Duodenal mucosa (tissue), 2 donors: ENCODE results near the gene LRRTM4.

ENCODE experiments used
- H3K27ac ChIP-seq: one replicate; pipeline ENCODE4 v1.7.0; 2013; ENCODE audit warnings: low read depth, low read length
- H3K27me3 ChIP-seq, 2 donors: one replicate each; pipeline ENCODE4 v1.7.0; 2013; ENCODE audit warnings: low read length in 2 of 2, control low read depth in 1 of 2; ENCODE audit not compliant: insufficient read depth in 2 of 2, control insufficient read depth in 1 of 2
- H3K36me3 ChIP-seq, 2 donors: one replicate each; pipeline ENCODE4 v1.7.0; 2013; ENCODE audit warnings: low read length in 2 of 2, control low read depth in 1 of 2; ENCODE audit not compliant: insufficient read depth in 2 of 2, control insufficient read depth in 1 of 2
- H3K4me1 ChIP-seq, 2 donors: one replicate each; pipeline ENCODE4 v1.7.0; 2013; ENCODE audit warnings: low read length in 2 of 2, control low read depth in 1 of 2; ENCODE audit not compliant: insufficient read depth in 2 of 2, control insufficient read depth in 1 of 2
- H3K4me3 ChIP-seq, 2 donors: one replicate each; pipeline ENCODE4 v1.7.0; 2013; ENCODE audit warnings: low read length in 2 of 2, low read depth in 1 of 2
- H3K9ac ChIP-seq, 2 donors: one replicate each; pipeline ENCODE4 v1.7.0; 2013; ENCODE audit warnings: low read length in 2 of 2, low read depth in 1 of 2
- H3K9me3 ChIP-seq, 2 donors: one replicate each; pipeline ENCODE4 v1.7.0; 2013; ENCODE audit warnings: low read length in 2 of 2, control low read depth in 1 of 2; ENCODE audit not compliant: control insufficient read depth in 1 of 2

LRRTM4 gene

GRCh38 chr2:77016443-77017354 is 505.5 kb downstream of the LRRTM4 start:
- no peak overlapping the region for H3K9ac ChIP-seq
- H3K36me3 ChIP-seq, result no peaks in the 10 kb centered on the region
- H3K27me3 ChIP-seq, result no peaks in the 10 kb centered on the region
- no peak overlapping the region for H3K4me3 ChIP-seq
- H3K9me3 ChIP-seq, result no peaks in the 10 kb centered on the region
- H3K4me1 ChIP-seq, result no peaks in the 10 kb centered on the region
- no peak overlapping the region for H3K27ac ChIP-seq

GRCh38 chr2:77013953-77014352 is 508.2 kb downstream of the LRRTM4 start:
- Histone ChIP-seq H3K27me3 (no peaks in the 10 kb centered on the region), H3K9ac (no peak overlapping the region), H3K4me1 (no peaks in the 10 kb centered on the region), H3K36me3 (no peaks in the 10 kb centered on the region), H3K4me3 (no peak overlapping the region), H3K9me3 (no peaks in the 10 kb centered on the region), H3K27ac (no peak overlapping the region)

DNA sequence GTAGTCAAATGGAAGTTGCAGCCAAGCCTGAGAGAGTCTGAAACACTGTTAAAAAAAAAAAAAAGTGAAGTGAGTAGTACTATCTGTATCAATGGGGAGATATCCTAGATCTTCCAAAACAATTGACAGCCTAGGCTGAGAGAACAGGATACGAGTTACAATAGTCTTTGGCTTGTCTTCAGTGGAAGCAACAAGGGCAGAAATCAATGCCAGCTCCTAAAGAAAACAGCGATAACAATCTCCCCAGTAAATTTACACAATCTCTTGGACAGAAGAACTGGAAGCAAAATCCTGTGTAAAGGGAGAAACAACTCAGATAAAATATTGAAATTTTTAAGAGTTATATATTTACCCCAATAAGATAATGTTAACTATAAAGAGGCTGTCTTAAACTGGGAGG is 508.7 kb downstream of the LRRTM4 start:
- Histone ChIP-seq H3K36me3 (no peaks in the 10 kb centered on the region), H3K9me3 (no peaks in the 10 kb centered on the region), H3K9ac (no peak overlapping the region), H3K27me3 (no peaks in the 10 kb centered on the region), H3K4me1 (no peaks in the 10 kb centered on the region), H3K27ac (no peak overlapping the region), H3K4me3 (no peak overlapping the region)

DNA sequence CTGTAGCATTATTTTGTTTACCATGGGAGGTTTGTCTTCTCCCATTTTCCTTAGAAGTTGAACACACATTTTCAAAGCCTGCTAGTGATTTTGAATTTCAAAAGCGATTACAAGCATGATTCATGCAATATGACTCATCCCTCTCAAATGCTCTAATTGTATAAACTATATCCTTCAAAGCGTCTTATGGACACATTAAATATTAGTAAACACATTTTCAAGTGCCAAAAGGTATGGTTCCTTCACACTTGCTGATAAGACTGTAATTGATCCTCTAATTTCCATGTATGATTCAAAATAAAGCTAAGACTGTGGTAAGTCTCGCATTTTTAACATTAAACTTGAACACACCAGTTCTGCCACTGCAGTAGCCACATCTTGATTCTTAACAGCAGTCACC is 512.9 kb downstream of the LRRTM4 start:
- no peak overlapping the region for H3K4me3 ChIP-seq
- H3K36me3 ChIP-seq, result no peaks in the 10 kb centered on the region
- no peak overlapping the region for H3K27ac ChIP-seq
- H3K27me3 ChIP-seq, result no peaks in the 10 kb centered on the region
- no peaks in the 10 kb centered on the region for H3K4me1 ChIP-seq
- no peaks in the 10 kb centered on the region for H3K9me3 ChIP-seq
- no peak overlapping the region for H3K9ac ChIP-seq

GRCh38 chr2:77008853-77009252 is 513.3 kb downstream of the LRRTM4 start:
- Histone ChIP-seq H3K9ac (no peak overlapping the region), H3K27me3 (no peaks in the 10 kb centered on the region), H3K9me3 (no peaks in the 10 kb centered on the region), H3K36me3 (no peaks in the 10 kb centered on the region), H3K27ac (no peak overlapping the region), H3K4me3 (no peak overlapping the region), H3K4me1 (no peaks in the 10 kb centered on the region)

- Histone ChIP-seq H3K27ac (no peak overlapping the region), H3K4me1 (no peaks in the 10 kb centered on the region), H3K36me3 (no peaks in the 10 kb centered on the region), H3K9ac (no peak overlapping the region), H3K9me3 (no peaks in the 10 kb centered on the region), H3K27me3 (no peaks in the 10 kb centered on the region), H3K4me3 (no peak overlapping the region)
These were observed 514.5 kb downstream of the LRRTM4 start for GRCh38 chr2:77007686-77008085.

GRCh38 chr2:77005522-77005921 is 516.7 kb downstream of the LRRTM4 start:
- Histone ChIP-seq H3K9me3 (no peaks in the 10 kb centered on the region), H3K27ac (no peak overlapping the region), H3K4me1 (no peaks in the 10 kb centered on the region), H3K36me3 (no peaks in the 10 kb centered on the region), H3K9ac (no peak overlapping the region), H3K27me3 (no peaks in the 10 kb centered on the region), H3K4me3 (no peak overlapping the region)

- no peaks in the 10 kb centered on the region for H3K36me3 ChIP-seq
These were observed 520.3 kb downstream of the LRRTM4 start for GRCh38 chr2:77001895-77002294.

GRCh38 chr2:76998704-76999103 is 523.5 kb downstream of the LRRTM4 start:
- H3K27me3 ChIP-seq, result no peaks in the 10 kb centered on the region
- H3K36me3 ChIP-seq, result no peaks in the 10 kb centered on the region
- H3K9ac ChIP-seq, result no peak overlapping the region
- H3K4me1 ChIP-seq, result no peaks in the 10 kb centered on the region
- H3K9me3 ChIP-seq, result no peaks in the 10 kb centered on the region
- no peak overlapping the region for H3K27ac ChIP-seq
- H3K4me3 ChIP-seq, result no peak overlapping the region

More at GRCh38 chr2:77001895-77002294, 520.3 kb downstream of the LRRTM4 start:
- Histone ChIP-seq H3K4me1 (no peaks in the 10 kb centered on the region), H3K9ac (no peak overlapping the region), H3K27me3 (no peaks in the 10 kb centered on the region), H3K27ac (no peak overlapping the region), H3K4me3 (no peak overlapping the region), H3K9me3 (no peaks in the 10 kb centered on the region)

GRCh38 chr2:76998152-76998551 is 524.0 kb downstream of the LRRTM4 start:
- Histone ChIP-seq H3K27ac (no peak overlapping the region), H3K4me3 (no peak overlapping the region), H3K9ac (no peak overlapping the region), H3K27me3 (no peaks in the 10 kb centered on the region), H3K36me3 (no peaks in the 10 kb centered on the region), H3K4me1 (no peaks in the 10 kb centered on the region), H3K9me3 (no peaks in the 10 kb centered on the region)
